GM12878 (cell line): Measurements from ENCODE around the gene IFI27L2. TPM values are rescaled to one million over a fixed set of nuclear protein-coding genes. Genes with fewer than 3 reads are reported as not detected.

ENCODE experiments used
- ATAC-seq: fragments of 200-7000 bp; cut with Tn5 transposase; 3 replicates; pipeline ENCODE4 v1.9.1; 2020; ENCODE audit warnings: mild to moderate bottlenecking, moderate library complexity
- BruUV-seq: library from RNA; stranded (reverse); fragments of 400-500 nt; replicated peaks from 2 replicates; lab custom pipeline; 2021; lab: Mats Ljungman, UMichigan
- CTCF ChIA-PET: fragments of 300-600 bp; sonication (Branson Sonifier 250); formaldehyde crosslinking; extraction: SDS; loops from one replicate; lab custom pipeline; 2021; ENCODE audit warnings: inconsistent platforms; lab: Yijun Ruan, JAX
- POLR2A ChIA-PET: fragments of 350-600 bp; formaldehyde crosslinking; extraction: SDS; loops from one replicate; lab custom pipeline; 2021; ENCODE audit warnings: inconsistent platforms; lab: Charles Lee
- RAD21 ChIA-PET: fragments of 300-600 bp; sonication (Branson Sonifier 250); formaldehyde crosslinking; loops from one replicate; lab custom pipeline; 2023; ENCODE audit warnings: antibody characterized with exemption; ENCODE audit not compliant: unreplicated experiment; lab: Charles Lee
- SMC1A ChIA-PET: fragments of 300-600 bp; sonication (Branson Sonifier 250); formaldehyde crosslinking; loops from one replicate; lab custom pipeline; 2023; ENCODE audit not compliant: unreplicated experiment, uncharacterized antibody; lab: Charles Lee
- DNase-seq: peaks from one replicate; pipeline ENCODE4 v3.0.0-alpha.2; 2011; ENCODE audit warnings: low read depth, low spot score
- FAIRE-seq: peaks from 3 replicates; lab custom pipeline; 2011; peaks lifted over from hg19 to GRCh38; lab: Jason Lieb, UNC
- H2AFZ ChIP-seq: 2 replicates; pipeline ENCODE4 v1.6.0; 2011; ENCODE audit warnings: low read depth, low read length, control low read depth; ENCODE audit not compliant: control insufficient read depth
- H3K27ac ChIP-seq: 2 replicates; pipeline ENCODE4 v1.5.1; 2011; ENCODE audit warnings: control low read depth; ENCODE audit not compliant: control insufficient read depth, insufficient read depth
- H3K27me3 ChIP-seq, 2 experiments: replicated peaks in 1 of 2; 2 replicates each; pipeline versions ENCODE4 v1.6.0 to v1.6.1; 2011; ENCODE audit warnings: low read length in 1 of 2; ENCODE audit not compliant: control insufficient read depth in 2 of 2, insufficient read depth in 2 of 2
- H3K36me3 ChIP-seq, 2 experiments: 2 replicates each; pipeline ENCODE4 v1.5.1; 2011; ENCODE audit warnings: low read length in 1 of 2; ENCODE audit not compliant: control insufficient read depth in 2 of 2, insufficient read depth in 2 of 2
- H3K4me1 ChIP-seq: 2 replicates; pipeline ENCODE4 v1.6.1; 2011; ENCODE audit warnings: mild to moderate bottlenecking, low read length, moderate library complexity, mixed read lengths; ENCODE audit not compliant: control insufficient read depth, insufficient read depth
- H3K4me2 ChIP-seq: 2 replicates; pipeline ENCODE4 v1.6.0; 2011; ENCODE audit warnings: control low read depth; ENCODE audit not compliant: control insufficient read depth, insufficient read depth
- H3K4me3 ChIP-seq: fragments of 200-600 bp; sonication (generic); 2 replicates; pipeline ENCODE4 v1.5.1; 2016
- H3K79me2 ChIP-seq: 2 replicates; pipeline ENCODE4 v1.6.0; 2011; ENCODE audit warnings: low read length; ENCODE audit not compliant: control insufficient read depth, insufficient read depth
- H3K9ac ChIP-seq: 2 replicates; pipeline ENCODE4 v1.8.0; 2011; ENCODE audit warnings: low read length, control low read depth, mixed read lengths; ENCODE audit not compliant: control insufficient read depth, insufficient read depth
- H3K9me3 ChIP-seq: replicated peaks from 3 replicates; pipeline ENCODE4 v1.5.1; 2011; ENCODE audit warnings: mild to moderate bottlenecking, low read length; ENCODE audit not compliant: control insufficient read depth, insufficient read depth
- H4K20me1 ChIP-seq: 2 replicates; pipeline ENCODE4 v1.6.0; 2011; ENCODE audit not compliant: control insufficient read depth, insufficient read depth
- BRCA1 ChIP-seq: IDR thresholded peaks from 2 replicates; pipeline ENCODE4 v1.6.1; 2011; ENCODE audit warnings: low read depth, low read length, improper control_type of control experiment
- CBX3 ChIP-seq: fragments of 200-600 bp; sonication (generic); IDR thresholded peaks from 2 replicates; pipeline ENCODE4 v1.6.1; 2016; ENCODE audit warnings: low read depth, borderline replicate concordance
- CBX5 ChIP-seq: sonication (generic); IDR thresholded peaks from 2 replicates; pipeline ENCODE4 v1.6.1; 2016; ENCODE audit warnings: low read depth, moderate library complexity, mild to moderate bottlenecking, inconsistent platforms
- ELK1 ChIP-seq: IDR thresholded peaks from 2 replicates; pipeline ENCODE4 v1.6.1; 2012; ENCODE audit warnings: low read depth, low read length, improper control_type of control experiment
- RELA ChIP-seq: fragments of 450-650 bp; IDR thresholded peaks from 2 replicates; pipeline ENCODE4 v1.8.0; 2014; ENCODE audit warnings: borderline replicate concordance; ENCODE audit not compliant: partially characterized antibody
- SP1 ChIP-seq: IDR thresholded peaks from one replicate; pipeline ENCODE4 v1.6.1; 2011; ENCODE audit warnings: low read depth, low read length
- SPI1 ChIP-seq: IDR thresholded peaks from 2 replicates; pipeline ENCODE4 v1.6.1; 2011; ENCODE audit warnings: low read depth, mild to moderate bottlenecking, low read length, moderate library complexity, borderline replicate concordance; ENCODE audit not compliant: insufficient read depth
- TCF3 ChIP-seq: IDR thresholded peaks from 2 replicates; pipeline ENCODE4 v1.6.1; 2012; ENCODE audit warnings: low read depth, mild to moderate bottlenecking, low read length, borderline replicate concordance; ENCODE audit not compliant: insufficient read depth
- ZBTB11 ChIP-seq: fragments of 450-650 bp; formaldehyde crosslinking; IDR thresholded peaks from 2 replicates; pipeline ENCODE4 v1.5.0; 2022; ENCODE audit warnings: mild to moderate bottlenecking, missing genetic modification characterization
- ZZZ3 ChIP-seq: IDR thresholded peaks from 2 replicates; pipeline ENCODE4 v1.6.1; 2011; ENCODE audit warnings: low read depth; ENCODE audit not compliant: control insufficient read depth, insufficient read length
- WGBS: methylation state at CpG from one replicate; pipeline ENCODE4 v1.1.6; 2016; ENCODE audit warnings: low lambda C conversion rate; ENCODE audit not compliant: insufficient replicate concordance, insufficient coverage; ENCODE audit errors: missing lambda C conversion rate; 5-methylcytosine and 5-hydroxymethylcytosine counted together
- in situ Hi-C: fragments of 300-500 bp; cut with MboI; formaldehyde crosslinking; loops from 9 replicates; pipeline ENCODE4 v1.14.3; 2018; ENCODE audit warnings: mixed read lengths
- intact Hi-C: fragments of 100-400 bp; cut with micrococcal nuclease; formaldehyde crosslinking; loops from one replicate; pipeline ENCODE4 v1.14.2; 2022; ENCODE audit not compliant: unreplicated experiment
- polyA plus RNA-seq, 11 experiments: library from polyadenylated mRNA; depleted of rRNA in 4 of 11; unstranded in 6 of 11; stranded (reverse) in 5 of 11; fragments of >200 nt; fragmentation: Nextera tagmentation in 4 of 11; fragmentation: Illumina TruSeq in 1 of 11; extraction: Ambion mirVana in 4 of 11; extraction: Trizol in 1 of 11; gene quantifications; 1 replicate in 1 of 11; 2 replicates in 10 of 11; pipeline versions ENCODE4 v1.2.1 to v1.2.3, GENCODE V29; 2011 to 2016; ENCODE audit warnings: inconsistent platforms in 2 of 11, missing spikeins in 2 of 11, low read depth in 1 of 11
- total RNA-seq, 4 experiments: library from RNA; depleted of rRNA in 3 of 4; stranded (reverse); fragments of >200 nt in 3 of 4; fragmentation: Illumina TruSeq in 1 of 4; extraction: Trizol in 1 of 4; gene quantifications; 2 replicates each; pipeline versions ENCODE4 v1.2.1 to v1.2.3, GENCODE V29; 2013 to 2021

The IFI27L2 gene
- total and polyA plus RNA-seq, 10 of the 15 experiments (the other 5 are each of a cell fraction or from before 2014, with no cell fraction given): 26.6 to 134 (median 60.3) TPM

GRCh38 chr14:94152676-94153075, 23.3 kb upstream of the IFI27L2 start (continued):
- TF ChIP-seq CBX3 (no peak), TCF3 (no peak), BRCA1 (no peak)

- peak; percentile 40 for ATAC-seq
- intact Hi-C loops (no loop called here), in situ Hi-C loops (no loop called here)
- no TSS peak for BruUV-seq
- Histone ChIP-seq H4K20me1 (no peaks in the 10 kb centered on the region), H2AFZ (peak overlapping the region; percentile 51), H3K27ac (no peak overlapping the region), H3K4me2 (no peak overlapping the region), H3K4me1 (peaks cover 5% of the 10 kb centered on the region), H3K9me3 (no peaks in the 10 kb centered on the region; the same call in 2 of the 3 replicates), H3K9ac (no peak overlapping the region), H3K4me3 (no peak overlapping the region), H3K27me3 (no peaks in the 10 kb centered on the region), H3K79me2 (no peaks in the 10 kb centered on the region), H3K36me3 (no peaks in the 10 kb centered on the region)
- RAD21 ChIA-PET: interaction anchor here (0.8 kb wide), 1 partner anchor 10 kb away, joined by 3 read pairs; no protein-coding TSS in a partner anchor
- 32% methylated on average over 6 of the region's 6 CpGs for WGBS
- CTCF ChIA-PET: interaction anchor here (1.0 to 1.9 kb wide), 3 partner anchors 9 to 109 kb away, joined by 5 to 6 read pairs (median 6); no protein-coding TSS in a partner anchor
- SMC1A ChIA-PET: interaction anchor here (0.6 to 1.1 kb wide), 3 partner anchors 9 to 55 kb away, joined by 3 to 4 read pairs (median 3); no protein-coding TSS in a partner anchor
- POLR2A ChIA-PET: interaction anchor here (0.7 kb wide), 1 partner anchor 10 kb away, joined by 4 read pairs; no protein-coding TSS in a partner anchor
- DNase-seq: no peak
- FAIRE-seq: no peak
- TF ChIP-seq ELK1 (no peak), RELA (no peak), TCF3 (peak; percentile 57; the same call in 1 of the 2 replicates), SPI1 (peak; percentile 8; the same call in 1 of the 2 replicates), CBX3 (no peak), ZBTB11 (CRISPR knock-in tag) (no peak), ZZZ3 (no peak), CBX5 (no peak), SP1 (no peak)
Measured at GRCh38 chr14:94145902-94146527, 16.6 kb upstream of the IFI27L2 start.
